K562 (cell line): ENCODE measurements around the gene SDR39U1.

ENCODE experiments used
- MYC ChIP-seq, 2 experiments: fragments of 250-450 bp in 1 of 2; sonication (Bioruptor Pico) in 1 of 2; IDR thresholded peaks; 2 replicates each; pipeline versions ENCODE4 v1.5.1 to v1.6.1; 2012 to 2021; ENCODE audit warnings: low read depth in 2 of 2, borderline replicate concordance in 1 of 2, improper control_type of control experiment in 1 of 2, low read length in 1 of 2, mild to moderate bottlenecking in 1 of 2, moderate library complexity in 1 of 2
- TCF15 ChIP-seq: fragments of 250-450 bp; sonication (Bioruptor Pico); IDR thresholded peaks from 2 replicates; pipeline ENCODE4 v1.8.0; 2022; ENCODE audit warnings: moderate library complexity, mild to moderate bottlenecking, inconsistent platforms

GRCh38 chr14:24429395-24430142, 13.0 kb downstream of the SDR39U1 start, which contains the start of the genes CBLN3 and KHNYN:
- TF ChIP-seq MYC (IDR thresholded peaks at IDR 0.05; ENCODE audit: low read depth, low read length) (peak; percentile 51), MYC (CRISPR knock-in tag; IDR thresholded peaks at IDR 0.05; ENCODE audit: borderline replicate concordance, low read depth) (no peak), TCF15 (CRISPR knock-in tag) (no peak)
